Glomerular visceral epithelial cell (primary cell): ENCODE data around the gene NLN.

Experiments
- DNase-seq: peaks from one replicate; pipeline ENCODE4 v3.0.0-alpha.2; 2016; ENCODE audit errors: extremely low spot score

Gene NLN

DNA sequence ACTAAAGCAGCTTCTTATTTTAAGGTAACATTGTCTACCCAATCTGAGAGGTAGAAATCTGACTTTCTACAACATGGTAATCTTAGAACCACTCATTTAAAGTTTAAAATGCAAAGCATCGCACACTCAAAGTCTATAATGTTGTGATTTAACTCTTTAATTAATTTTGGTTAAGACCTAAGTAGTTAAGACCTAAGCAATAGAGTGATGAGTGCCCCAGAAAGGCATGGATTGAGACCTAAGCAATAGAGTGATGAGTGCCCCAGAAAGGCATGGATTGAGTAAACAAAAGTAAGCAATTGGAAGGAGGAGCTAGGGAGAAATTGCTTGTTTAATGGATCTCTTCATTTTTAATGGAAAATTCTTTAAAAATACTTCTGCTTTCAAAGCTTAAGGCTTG, 86.8 kb downstream of the NLN start:
- no peak for DNase-seq

DNA sequence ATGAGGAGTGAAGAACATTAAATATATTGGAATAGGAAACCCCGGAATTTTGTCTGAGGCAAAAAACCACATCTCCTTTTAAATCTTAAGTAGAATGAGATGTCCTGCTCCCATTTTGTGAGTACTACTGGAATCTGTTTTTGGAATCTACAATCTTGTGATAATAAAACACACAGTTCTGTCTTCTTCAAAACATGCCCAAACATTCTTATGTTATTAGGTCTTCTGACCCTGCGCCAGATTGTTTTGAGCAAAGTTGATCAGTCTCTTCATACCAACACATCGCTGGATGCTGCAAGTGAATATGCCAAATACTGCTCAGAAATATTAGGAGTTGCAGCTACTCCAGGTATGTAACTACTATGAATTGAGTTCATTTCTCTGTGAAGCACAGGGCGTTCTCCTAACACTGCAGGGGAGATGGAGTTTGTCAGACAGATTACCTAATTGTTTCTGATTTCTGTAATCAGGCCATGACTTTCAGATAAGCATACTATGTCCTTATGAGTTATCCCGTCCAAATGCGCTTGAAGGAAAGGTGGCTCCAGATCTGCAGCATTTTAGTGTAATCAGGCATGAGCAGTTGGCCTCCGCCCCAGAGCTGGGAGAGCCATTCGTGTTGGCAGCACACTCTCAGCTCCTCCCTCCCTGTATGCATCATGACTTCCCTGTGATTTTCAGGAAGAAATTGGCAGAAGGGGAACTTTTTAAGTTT, 88.0 kb downstream of the NLN start:
- no peak for DNase-seq

DNA sequence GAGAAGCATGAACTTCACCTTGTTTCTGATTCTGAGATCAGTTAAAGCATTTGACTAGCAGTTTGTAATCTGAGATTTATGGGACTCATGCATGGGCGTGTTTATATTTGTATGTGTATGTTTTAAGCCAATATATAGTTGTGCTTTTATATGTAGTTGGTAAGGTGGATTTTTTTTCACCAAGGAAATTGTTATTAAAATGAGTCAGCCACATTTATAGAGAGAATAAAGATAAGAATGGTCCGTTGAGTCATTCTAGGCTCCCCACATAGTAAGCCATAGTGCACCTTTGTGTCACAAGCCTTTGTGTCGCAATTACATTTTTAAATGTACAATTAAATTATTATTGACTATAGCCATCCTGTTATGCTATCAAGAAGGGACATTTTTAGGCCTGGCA, 89.0 kb downstream of the NLN start:
- peak; percentile 16 for DNase-seq

DNA sequence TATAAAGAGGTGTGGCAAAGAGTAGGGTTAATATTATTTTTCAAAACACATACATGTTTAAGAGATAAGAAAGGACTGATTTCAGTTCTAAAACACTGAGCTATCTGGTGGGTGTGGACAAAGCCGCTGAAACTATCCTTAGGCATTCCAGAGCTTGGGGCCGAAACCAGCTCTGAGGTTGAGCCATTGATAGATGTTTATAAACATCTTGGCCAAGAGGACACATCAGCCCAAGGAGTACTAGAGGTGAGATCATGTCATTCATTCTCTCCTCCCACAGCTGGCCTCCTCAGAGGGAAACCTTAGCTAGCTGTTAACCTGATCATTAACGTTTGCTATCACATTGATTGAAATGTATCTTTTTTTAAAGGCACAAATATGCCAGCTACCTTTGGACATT, 89.9 kb downstream of the NLN start:
- DNase-seq, result no peak

DNA sequence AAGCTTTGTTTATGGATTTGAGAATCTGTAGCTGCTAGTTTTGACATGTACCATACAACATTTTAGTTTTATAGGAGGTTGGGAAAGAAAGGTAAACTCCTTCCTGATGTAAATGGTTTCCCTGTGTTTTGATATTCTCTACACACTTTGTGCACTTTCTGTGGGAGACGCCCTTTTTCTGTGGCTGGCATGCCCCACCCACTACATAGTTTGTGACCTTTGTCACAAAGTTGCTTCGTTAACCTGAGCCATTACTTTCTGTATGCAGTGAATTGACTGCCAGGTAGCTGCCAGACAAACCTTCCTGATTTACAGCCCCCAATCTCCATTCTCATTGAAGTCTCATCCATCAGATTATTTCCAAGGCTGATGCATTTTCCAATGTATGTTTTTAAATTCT, 90.6 kb downstream of the NLN start:
- DNase-seq, result no peak

DNA sequence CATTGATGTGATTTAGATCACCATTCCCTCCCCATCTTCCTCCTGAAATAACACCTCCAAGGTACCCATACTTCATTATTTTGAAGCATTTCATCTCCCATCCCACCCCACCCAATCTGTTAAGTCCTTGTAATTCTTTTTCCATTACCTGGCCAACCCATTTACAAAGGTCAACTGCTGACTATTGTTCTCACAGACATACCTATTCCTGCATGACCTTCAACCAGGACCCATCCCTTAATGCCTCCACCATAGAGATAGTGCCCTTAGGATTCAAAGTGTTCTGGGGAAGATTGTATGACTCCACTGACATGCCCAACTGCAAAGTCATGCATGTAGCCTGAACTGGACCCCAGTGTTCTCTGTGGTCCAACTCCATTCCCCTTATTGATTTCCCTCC, 91.2 kb downstream of the NLN start:
- DNase-seq, result no peak

DNA sequence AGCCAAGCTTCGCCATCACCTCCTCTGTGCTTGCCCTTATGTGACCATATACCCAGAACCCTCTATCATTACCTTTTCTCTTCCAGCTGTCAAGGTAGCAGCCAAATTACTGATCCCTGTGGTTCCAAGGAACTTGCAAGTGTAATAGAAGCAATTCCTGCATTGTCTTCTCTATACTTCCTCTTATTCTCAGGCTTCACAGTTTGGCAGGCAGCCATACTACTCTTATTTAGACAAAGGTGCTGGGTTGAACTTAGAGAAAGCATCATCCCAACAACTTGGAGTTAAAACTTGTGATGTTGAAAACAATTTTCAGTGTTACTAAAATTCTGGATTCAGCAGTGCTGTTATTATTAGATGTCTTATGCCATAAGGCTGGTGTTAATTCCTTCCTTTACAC, 93.2 kb downstream of the NLN start:
- no peak for DNase-seq

DNA sequence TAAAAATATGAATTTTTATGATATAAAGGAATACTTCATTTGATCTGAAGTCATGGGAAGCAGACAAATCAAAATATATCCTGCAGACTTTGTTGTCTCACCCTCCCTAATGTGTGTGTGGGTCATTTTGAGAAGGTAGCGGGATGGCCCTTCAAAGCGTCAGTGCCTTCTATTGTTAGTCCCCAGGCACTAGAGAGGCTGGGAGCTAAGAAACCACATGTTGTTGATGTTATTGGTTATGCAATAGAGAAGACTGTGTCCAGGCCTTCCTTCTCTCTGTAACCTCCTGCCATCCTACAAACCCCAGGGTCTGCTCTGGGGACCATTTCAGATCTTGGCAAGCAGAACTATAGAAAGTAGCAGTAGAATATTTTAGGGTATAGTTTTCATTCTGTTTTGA, 94.7 kb downstream of the NLN start:
- no peak for DNase-seq

DNA sequence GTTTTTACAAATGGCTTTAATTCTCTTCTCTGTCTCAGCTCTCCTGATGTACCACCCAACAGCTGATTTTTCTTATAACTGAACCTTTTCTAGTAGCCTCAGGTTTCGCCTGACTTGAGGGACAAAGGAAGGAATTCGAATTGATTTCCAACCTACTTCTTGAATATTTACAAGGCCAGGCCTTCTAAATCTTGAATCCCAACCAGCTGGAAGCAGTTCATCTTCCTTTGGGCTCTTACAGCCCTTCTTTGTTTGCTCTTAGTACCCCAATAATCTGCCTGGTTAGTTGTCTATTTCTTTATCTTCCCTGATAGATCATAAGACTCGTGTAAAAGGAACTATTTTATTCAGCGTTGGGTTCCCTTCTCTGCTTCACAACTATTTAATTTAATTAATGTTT, 95.9 kb downstream of the NLN start:
- DNase-seq, result no peak

DNA sequence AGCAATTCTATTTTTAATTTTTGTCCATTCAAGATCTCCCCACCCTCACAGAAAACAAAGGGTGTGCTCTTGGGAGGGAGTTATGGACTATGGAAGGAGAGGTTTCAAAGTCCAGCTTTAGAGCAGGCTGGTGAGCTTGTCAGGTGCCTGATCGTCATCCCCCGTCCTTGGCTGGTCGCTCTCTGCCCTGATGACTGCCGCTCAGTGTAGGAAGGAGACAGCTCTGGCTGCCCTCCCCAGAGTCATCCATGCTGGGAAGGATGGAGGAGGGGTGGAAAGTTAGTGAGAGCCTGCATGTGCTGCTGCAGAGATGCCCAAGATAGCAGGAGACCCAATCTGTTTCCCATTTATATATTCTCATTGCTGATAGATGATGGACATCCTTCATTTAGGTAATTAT, 96.6 kb downstream of the NLN start:
- DNase-seq, result no peak

DNA sequence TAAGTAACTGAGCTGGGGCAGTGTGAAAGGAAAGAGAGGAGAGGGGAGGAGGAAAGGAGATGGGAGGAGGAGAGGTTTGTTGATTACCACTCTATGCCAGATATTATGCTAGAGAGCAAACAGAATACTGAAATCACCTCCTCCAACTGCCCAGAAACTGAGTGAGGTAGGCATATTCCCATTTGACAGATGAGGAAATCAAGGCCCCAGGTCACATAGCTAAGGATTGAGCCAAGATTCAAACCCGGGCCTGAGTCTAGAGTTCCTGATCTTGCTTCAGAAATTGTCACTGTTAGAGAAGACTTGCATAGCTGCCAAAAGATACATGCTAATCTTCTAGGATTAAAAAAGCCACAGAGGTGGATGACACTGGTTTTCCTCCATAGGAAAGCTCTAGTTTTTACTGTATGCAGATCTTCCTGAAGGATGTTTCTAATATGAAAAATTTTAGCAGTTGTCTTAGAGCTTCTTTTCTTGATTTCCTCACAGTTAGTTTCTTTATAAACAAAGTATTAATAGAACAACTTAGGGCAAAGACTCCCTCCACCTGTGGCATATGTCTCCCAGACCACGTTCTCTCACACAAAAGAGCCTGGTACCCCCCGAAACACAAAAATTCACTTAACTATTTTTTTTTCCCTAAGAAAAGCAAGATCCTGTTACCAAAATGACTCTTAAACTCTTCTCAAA, 97.4 kb downstream of the NLN start:
- DNase-seq, result no peak

DNA sequence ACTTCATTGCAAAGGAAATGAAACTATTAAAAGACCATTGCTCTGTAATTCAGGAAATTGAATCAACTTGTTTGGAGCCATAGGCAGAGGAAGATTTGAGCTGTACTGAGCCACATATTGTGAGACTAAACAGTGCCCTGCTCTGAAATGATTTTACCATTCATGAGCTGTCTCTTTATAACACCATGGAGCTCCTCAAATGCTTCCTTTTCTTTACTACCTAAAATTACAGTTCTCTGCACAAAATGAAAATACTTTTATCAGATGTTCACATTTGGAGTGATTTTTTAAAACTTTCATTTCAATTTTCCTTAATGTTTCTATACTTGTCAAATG, 97.9 kb downstream of the NLN start:
- no peak for DNase-seq

DNA sequence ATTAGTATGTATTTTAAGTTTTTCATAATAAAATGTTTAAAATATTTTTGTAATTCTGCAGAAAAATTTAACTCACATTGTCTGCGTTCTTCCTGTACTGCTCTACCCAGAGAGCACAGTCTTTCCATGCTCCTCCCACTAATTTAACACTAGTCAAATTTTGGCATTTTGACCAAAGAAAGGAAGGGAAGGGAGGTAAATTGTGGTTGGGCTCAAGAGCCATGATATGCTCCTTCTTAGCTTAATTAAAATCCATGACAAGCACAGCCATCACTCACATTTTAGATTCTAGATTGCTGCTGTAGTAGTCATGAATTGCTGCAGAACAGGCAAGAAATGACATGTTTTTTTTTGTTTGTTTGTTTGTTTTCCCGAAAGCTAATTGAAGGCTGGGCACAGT, 98.4 kb downstream of the NLN start:
- DNase-seq, result no peak

DNA sequence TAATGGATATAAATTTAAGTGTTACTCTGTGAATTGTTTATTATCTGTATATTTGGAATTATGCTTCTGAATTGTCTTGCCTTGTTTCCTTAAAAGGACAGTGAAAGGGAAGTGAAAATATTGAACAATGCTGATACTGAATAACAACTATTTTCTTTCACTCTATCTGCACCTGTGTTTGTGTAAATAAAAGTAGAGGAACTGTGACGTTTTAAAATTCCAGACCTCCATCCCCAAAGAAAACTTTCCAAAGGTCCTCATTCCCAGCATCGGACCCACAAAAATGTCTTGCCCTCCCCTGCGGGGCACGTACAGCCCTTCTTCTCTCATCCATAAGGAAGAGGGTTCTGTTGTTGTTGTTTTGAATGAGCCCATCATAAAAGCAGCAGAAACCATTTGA, 100.0 kb downstream of the NLN start:
- DNase-seq, result no peak

DNA sequence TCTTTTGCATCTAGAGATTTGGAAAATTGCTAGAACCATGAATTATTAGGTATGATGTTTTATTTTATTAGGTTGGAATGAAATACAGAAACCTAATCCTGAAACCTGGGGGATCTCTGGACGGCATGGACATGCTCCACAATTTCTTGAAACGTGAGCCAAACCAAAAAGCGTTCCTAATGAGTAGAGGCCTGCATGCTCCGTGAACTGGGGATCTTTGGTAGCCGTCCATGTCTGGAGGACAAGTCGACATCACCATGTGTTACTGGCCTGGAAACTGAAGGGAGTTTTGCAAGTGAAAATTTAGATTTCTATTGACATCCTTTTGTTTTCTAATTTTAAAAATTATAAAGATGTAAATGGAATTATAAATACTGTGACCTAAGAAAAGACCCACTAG, 100.7 kb downstream of the NLN start:
- no peak for DNase-seq

DNA sequence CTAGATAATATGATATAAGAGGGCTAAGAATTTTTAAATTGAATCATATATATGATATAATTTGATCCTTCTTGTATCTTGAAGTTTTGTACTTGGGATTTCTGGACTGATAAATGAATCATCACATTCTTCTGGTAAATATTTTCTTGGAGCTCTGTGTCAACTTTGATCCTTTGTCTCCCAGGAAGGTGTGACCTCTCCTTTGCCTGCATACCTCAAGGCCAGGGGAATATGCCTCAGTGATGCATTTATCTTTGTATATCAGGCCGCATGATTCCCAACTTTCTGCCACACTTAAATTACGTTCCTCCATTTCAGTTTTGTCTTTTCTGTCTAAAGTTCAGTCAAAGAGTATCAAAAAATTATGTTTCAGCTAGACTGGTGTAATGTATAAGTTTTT, 101.2 kb downstream of the NLN start:
- peak; percentile 69 for DNase-seq

DNA sequence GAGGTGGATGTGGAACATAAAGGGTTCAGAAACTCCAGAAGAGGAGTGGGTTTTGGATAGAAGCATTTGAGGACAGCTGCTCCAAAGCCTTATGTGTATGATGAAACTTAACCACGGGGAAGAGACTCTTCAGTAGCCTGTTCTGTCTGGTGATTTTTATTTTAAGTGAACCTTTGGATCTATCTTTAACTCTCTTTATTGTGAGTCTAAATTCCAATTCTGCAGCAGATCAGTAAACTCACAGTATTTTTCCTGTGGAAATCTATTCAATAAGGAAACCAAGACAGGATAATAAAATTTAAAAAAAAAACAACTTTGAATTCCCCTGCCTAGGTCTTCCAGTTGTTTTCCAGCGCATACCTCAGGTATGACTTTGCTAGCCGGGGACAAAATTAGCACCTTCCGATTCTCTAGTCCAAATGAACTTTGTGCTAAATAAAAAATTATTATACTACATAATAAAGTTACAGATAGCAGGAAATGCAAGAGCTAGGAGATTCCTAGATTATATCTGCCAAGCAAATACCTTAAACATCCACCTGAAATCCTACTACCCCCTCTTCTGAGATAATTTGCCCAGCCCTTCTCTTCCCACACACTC, 101.9 kb downstream of the NLN start:
- DNase-seq, result no peak

DNA sequence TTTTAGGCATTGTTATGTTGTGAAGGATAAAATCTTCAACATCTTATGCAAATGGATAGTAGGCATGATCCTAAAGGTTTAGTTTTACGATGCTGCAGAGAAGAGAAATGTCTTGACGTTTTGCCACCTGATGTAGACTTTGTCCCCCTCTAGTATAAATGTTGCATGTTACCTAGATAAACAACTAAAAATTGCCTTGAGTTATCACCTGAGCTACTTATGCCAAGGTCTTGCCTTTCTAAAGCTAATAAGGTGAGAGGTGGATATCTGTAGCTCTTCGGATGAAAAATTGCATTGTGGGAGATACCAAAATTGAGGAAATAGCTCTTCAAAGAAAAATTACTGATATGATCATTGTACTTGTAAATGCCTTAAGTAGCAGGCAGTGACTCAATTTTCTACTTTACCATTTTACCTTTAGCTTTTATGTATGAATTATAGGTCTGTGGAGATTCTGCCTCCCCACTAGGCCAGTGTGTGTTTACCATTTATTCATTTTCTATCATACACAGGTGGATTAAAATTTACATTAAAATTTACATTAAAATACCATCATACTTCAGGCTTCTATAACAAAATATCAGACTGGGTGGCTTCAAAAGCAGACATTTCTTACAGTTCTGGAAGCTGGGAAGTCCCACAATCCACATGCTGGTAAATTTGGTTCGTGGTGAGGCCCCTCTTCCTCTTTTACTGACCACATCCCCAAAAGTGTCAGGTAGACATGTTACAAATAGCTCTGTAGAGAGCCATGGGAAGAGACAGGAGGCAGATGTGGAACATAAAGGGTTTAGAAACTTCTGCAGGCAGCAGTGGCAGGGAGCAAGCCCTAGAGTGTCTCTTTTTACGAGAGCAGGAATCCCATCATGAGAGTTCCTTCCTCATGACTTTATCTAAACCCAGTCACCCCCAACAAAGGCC, 103.7 kb downstream of the NLN start:
- no peak for DNase-seq

DNA sequence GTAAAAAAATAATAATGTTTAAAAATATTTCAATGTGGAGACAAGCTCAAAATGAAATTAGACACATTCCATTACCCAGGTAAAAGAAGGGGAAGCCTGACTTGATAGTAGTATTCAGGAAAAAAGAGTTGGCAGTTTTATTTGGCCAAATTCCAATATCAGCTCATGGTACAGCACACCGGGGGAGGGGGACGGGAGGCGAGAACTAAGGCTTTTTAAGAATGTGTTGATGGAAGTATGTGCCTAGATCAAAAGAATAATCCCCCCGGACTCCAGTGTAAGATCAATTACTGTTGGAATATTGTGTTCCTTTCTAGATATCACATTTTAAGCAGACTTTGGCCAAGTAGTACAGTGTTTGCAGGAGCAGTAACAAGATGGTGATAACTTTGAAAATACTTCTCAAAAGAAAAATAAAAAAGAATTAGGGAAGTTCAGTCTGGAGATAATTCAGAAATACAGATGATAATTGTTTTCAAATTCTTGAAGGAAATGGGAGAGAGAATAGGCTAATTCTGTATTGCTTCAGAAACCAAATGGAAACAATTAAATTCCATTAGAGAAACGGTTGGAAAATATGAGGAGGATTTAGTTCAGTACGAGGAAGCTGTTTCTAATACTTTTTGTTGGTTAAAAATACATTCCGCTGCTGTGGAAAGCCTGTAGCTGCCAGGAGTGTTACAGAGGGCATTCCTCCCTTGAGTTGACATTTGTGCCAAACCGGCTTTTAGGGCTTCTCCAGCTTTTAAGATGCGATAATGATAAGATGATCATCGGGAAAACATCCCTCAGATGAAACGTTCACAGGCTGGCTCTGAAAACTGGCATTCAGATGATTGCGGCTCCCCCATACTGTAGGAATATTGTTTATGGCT, 106.3 kb downstream of the NLN start:
- no peak for DNase-seq

DNA sequence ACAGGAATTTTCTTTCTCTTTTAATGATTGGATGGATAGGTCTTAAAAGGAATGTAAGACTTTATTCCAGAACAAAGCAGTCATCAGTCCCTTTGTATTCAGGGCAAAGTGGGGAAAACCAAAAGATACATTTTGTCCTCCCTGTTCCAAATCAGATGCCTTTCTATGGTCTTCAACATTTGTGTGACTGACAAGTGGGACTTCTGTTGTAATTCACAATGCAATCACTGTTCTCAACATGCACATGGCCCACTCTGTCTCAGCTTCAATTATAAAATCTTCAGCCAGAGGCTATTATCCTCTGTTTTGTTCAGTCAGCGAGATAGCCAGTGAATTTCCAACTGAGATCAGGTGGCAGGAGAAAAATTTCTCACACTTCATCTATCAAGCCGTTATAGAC, 108.9 kb downstream of the NLN start:
- DNase-seq, result no peak

DNA sequence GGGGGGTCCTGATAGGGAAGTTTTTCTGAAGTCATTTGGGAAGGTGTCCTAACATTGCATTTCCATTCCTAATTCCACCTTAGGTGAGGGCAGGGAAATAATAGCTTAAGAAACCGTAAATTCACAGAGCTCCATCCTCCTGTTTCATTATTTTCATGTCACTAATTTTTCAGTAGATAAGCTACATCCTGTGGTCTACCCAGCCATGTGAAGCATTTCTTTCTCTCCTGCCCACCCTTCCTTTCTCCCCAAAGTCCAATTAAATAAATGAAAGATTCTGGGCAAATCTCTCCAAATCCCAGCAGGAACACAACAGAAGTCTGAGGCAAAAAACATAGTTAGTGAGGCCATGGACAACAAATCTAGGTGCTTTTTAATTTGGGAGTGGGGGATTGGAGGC, 109.3 kb downstream of the NLN start:
- DNase-seq, result no peak

DNA sequence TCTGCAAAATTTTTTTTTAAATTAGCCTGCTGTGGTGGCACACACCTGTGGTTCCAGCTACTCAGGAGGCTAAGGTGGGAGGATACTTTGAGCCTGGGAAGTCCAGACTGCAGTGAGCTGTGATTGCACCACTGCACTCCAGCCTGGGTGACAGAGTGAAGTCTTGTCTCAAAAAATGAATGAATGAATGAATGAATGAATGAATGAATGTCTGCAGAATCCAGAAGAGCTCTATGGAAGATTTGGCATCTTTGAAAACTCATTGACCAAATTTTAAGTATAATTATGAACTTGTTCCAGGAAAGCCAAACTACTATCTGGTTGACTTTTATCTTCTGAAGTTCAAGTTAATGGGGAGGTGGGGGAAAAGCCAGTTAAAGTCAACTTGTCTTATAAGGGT, 110.1 kb downstream of the NLN start:
- no peak for DNase-seq
